Activated CD8-positive, alpha-beta memory T cell treated with anti-CD3 and anti-CD28 coated beads for 1 hour (primary cell): ENCODE data around the gene PTPN13.

Experiments used
- DNase-seq, 2 donors: peaks; one replicate each; pipeline ENCODE4 v3.0.0-alpha.2; 2020; ENCODE audit warnings: low read depth in 1 of 2; ENCODE audit errors: extremely low read depth in 1 of 2

PTPN13 gene

DNA sequence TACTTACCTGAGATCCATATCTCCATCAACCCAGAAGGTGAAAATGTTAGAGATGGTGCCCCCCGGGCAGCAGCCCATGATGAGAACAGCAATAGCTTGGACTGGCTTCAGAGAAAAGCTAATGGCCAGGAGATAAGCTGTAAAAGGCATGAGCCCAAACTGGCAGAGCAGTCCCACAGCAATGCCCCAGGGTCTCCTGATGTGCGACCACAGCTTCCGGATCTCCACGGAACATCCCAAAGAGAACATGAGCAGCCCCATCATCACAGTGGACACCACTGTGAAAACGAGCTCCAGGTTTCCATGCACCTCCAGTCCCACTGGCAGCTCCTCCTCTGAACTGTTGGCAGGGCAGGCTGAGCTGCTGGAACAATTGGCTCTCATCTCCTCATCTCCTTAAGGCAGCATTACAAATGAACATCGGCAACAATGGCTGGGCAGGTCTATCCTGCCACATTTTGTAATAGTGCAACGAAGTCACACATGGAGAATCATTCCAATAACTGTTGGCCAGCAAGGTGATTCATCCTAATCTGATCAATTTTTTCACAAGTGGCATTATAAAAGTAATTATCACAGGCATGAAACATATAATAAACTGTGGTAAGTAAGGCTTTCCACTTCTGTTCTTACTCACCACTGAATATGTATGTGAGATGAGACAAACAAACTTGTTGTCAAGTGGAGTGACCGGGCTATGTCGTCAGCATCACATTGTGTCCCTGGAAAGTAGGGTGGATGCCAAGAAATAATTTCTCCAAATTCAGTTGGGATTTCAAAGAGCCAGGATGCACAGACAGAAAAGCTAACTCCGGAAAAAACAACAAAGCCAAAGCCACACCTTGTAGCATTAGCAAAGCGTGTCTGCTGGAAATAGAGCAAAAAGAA lies 254.9 kb downstream of the PTPN13 start, which contains the start of gene SLC10A6:
Gene SLC10A6, minus strand, starts transcription at position 653 of the 888 bp plus-strand sequence. Its CDS starts 269 bp downstream, at position 384.
- DNase-seq, result no peak

GRCh38 chr4:86853209-86853608 lies 259.1 kb downstream of the PTPN13 start:
- DNase-seq, result no peak

GRCh38 chr4:86855572-86855971 lies 261.5 kb downstream of the PTPN13 start:
- DNase-seq, result no peak

DNA sequence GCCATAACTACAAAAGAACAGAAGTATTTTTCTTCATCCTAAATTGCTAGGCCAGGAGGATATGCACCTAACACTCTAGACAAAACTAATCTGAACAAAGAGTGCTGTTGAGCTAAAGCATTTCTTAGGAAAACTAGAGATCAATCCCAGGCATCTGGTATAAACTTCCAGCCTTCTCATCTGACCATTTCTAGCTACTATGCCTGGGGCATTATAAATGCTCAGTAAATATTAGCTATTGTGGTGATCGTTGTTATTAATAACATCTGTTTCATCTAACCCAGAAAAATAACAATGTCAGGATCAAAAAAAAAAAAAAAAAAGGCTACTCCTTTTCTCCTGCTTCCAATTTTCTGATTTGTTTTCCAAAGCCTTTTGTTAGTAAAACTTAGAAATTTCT lies 262.8 kb downstream of the PTPN13 start:
- DNase-seq, result no peak

GRCh38 chr4:86857341-86858052 lies 263.4 kb downstream of the PTPN13 start:
- no peak for DNase-seq
